Gastroesophageal sphincter (tissue), 4 donors: Measurements from ENCODE around the gene KCNK17. TPM values are rescaled to one million over a fixed set of nuclear protein-coding genes. Genes with fewer than 3 reads are reported as not detected.

ENCODE experiments used
- ATAC-seq: fragments of 150-250 bp; one replicate; pipeline ENCODE4 v1.9.1; 2016; ENCODE audit warnings: mild to moderate bottlenecking, moderate library complexity
- H3K27ac ChIP-seq, 4 donors: fragments of 200-600 bp; sonication (generic) in 3 of 4; 1 replicate in 3 of 4; 2 replicates in 1 of 4; pipeline ENCODE4 v1.5.1; 2016 to 2019
- H3K27me3 ChIP-seq: fragments of 200-600 bp; sonication (generic); one replicate; pipeline ENCODE4 v1.5.1; 2019
- H3K36me3 ChIP-seq, 2 donors: fragments of 200-600 bp; sonication (generic); one replicate each; pipeline ENCODE4 v1.5.1; 2019; ENCODE audit warnings: control low read depth in 1 of 2
- H3K4me1 ChIP-seq, 3 donors: fragments of 200-600 bp; sonication (generic); 1 replicate in 2 of 3; 2 replicates in 1 of 3; pipeline ENCODE4 v1.5.1; 2016 to 2019; ENCODE audit warnings: control low read depth in 2 of 3
- H3K4me3 ChIP-seq, 2 donors: fragments of 200-600 bp; sonication (generic); one replicate each; pipeline ENCODE4 v1.5.1; 2019; ENCODE audit warnings: mild to moderate bottlenecking in 1 of 2, moderate library complexity in 1 of 2
- H3K9me3 ChIP-seq, 3 donors: fragments of 200-600 bp; sonication (generic); one replicate each; pipeline ENCODE4 v1.5.1; 2017 to 2019; ENCODE audit warnings: control low read depth in 2 of 3
- CTCF ChIP-seq, 4 experiments: fragments of 200-600 bp in 2 of 4; fragments of 450-650 bp in 2 of 4; sonication (generic) in 1 of 4; IDR thresholded peaks; one replicate each; pipeline ENCODE4 v1.5.1; 2017 to 2019; ENCODE audit warnings: antibody characterized with exemption in 4 of 4, mild to moderate bottlenecking in 2 of 4, moderate library complexity in 2 of 4
- EP300 ChIP-seq: sonication (generic); formaldehyde crosslinking; IDR thresholded peaks from one replicate; pipeline ENCODE4 v1.6.1; 2017; ENCODE audit warnings: antibody characterized with exemption, mild to moderate bottlenecking
- POLR2A ChIP-seq, 2 donors: fragments of 450-650 bp; IDR thresholded peaks; one replicate each; pipeline ENCODE4 v1.6.1; 2017; ENCODE audit warnings: antibody characterized with exemption in 2 of 2, mild to moderate bottlenecking in 2 of 2, moderate library complexity in 1 of 2
- POLR2AphosphoS5 ChIP-seq: sonication (generic); formaldehyde crosslinking; IDR thresholded peaks from one replicate; pipeline ENCODE4 v1.6.1; 2017; ENCODE audit warnings: antibody characterized with exemption
- WGBS, 2 donors: methylation state at CpG; one replicate each; pipeline ENCODE4 v1.1.5; 2018; ENCODE audit warnings: low coverage in 1 of 2; 5-methylcytosine and 5-hydroxymethylcytosine counted together
- total RNA-seq, 4 donors: library from RNA; depleted of rRNA; stranded (reverse); fragments of >200 nt; gene quantifications; one replicate each; pipeline ENCODE4 v1.1.0, GENCODE V29; 2016

KCNK17 gene
- total RNA-seq, 4 donors from 2014 or later = 0.27 to 0.47 TPM; not detected in 2

GRCh38 chr6:39276379-39276995 is 37.7 kb downstream of the KCNK17 start:
- Histone ChIP-seq H3K9me3 (no peaks in the 10 kb centered on the region), H3K4me3 (no peak overlapping the region), H3K4me1 (no peaks in the 10 kb centered on the region), H3K27ac (no peak overlapping the region), H3K36me3 (no peaks in the 10 kb centered on the region), H3K27me3 (peaks cover 15% of the 10 kb centered on the region)
- no peak for ATAC-seq
- TF ChIP-seq POLR2A (IDR thresholded peaks at IDR 0.05) = no peak
- no peak for TF ChIP-seq CTCF (IDR thresholded peaks at IDR 0.05)
- TF ChIP-seq POLR2AphosphoS5 = no peak
- no peak for TF ChIP-seq EP300
- 76 to 82% methylated on average over 3 of the region's 3 CpGs for WGBS, 2 donors

DNA sequence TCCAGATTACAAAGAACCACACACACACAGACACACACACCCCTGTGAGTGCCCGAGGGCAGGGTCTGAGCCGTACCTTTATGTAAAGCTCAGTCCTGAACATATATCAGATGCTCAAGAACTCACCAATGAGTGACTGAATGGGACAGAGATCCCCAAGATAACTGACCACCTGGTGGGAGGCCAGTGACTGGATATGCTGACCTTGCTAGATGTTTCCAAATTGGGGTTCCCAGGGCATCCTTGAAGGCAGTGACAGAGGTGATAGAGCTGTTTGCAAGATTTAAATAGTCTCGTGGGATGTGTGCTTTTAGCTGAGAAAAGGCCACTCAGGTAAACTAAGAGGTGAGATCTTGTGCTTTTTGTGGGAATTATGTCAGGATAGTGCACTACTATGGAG is 39.3 kb downstream of the KCNK17 start:
- Histone ChIP-seq H3K27me3 (peaks cover 3% of the 10 kb centered on the region), H3K9me3 (no peaks in the 10 kb centered on the region), H3K4me3 (no peak overlapping the region), H3K36me3 (no peaks in the 10 kb centered on the region), H3K4me1 (no peaks in the 10 kb centered on the region), H3K27ac (no peak overlapping the region)
- no peak for ATAC-seq
- WGBS, 2 donors = 50 to 82% methylated on average over 1 to 3 of the region's 3 CpGs
- TF ChIP-seq POLR2AphosphoS5 = no peak
- TF ChIP-seq EP300 = no peak
- TF ChIP-seq POLR2A (IDR thresholded peaks at IDR 0.05) = no peak
- no peak for TF ChIP-seq CTCF (IDR thresholded peaks at IDR 0.05)

- ATAC-seq = no peak
- Histone ChIP-seq H3K27ac (no peak overlapping the region), H3K36me3 (no peaks in the 10 kb centered on the region), H3K4me1 (no peaks in the 10 kb centered on the region), H3K4me3 (no peak overlapping the region), H3K9me3 (no peaks in the 10 kb centered on the region), H3K27me3 (no peaks in the 10 kb centered on the region)
- TF ChIP-seq POLR2AphosphoS5 (no peak), POLR2A (IDR thresholded peaks at IDR 0.05) (no peak), CTCF (IDR thresholded peaks at IDR 0.05) (no peak), EP300 (no peak)
- WGBS, 2 donors = 39 to 44% methylated on average over 2 to 3 of the region's 4 CpGs
These were observed 39.7 kb downstream of the KCNK17 start for GRCh38 chr6:39274471-39274870.

DNA sequence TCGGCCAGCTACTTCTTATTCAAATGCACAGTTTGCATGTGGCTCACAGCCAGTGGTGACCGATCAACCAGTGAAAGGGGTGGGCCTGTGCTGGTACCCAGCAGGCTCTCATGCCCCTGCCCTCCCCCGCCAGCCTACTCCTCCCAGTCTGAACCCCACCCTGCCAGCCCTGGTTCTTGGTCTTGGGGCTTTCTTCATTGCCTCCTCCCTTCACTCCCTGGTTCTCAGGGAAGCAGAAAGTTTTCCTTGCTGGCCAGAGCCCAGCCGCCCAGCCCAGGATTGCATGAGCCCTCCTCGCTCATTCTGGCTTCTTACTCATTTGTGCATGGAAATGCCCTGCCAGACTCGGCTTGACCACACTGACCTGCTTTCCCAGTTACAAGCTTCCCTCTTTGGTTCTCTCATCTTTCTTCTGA is 40.8 kb downstream of the KCNK17 start:
- H3K36me3 ChIP-seq = no peaks in the 10 kb centered on the region
- no peaks in the 10 kb centered on the region for H3K9me3 ChIP-seq
- 43 to 62% methylated on average over 5 to 6 of the region's 6 CpGs for WGBS, 2 donors
- ATAC-seq = peak; percentile 36
- no peak overlapping the region for H3K4me3 ChIP-seq
- no peaks in the 10 kb centered on the region for H3K4me1 ChIP-seq
- TF ChIP-seq CTCF (IDR thresholded peaks at IDR 0.05) (no peak), POLR2A (IDR thresholded peaks at IDR 0.05) (no peak), POLR2AphosphoS5 (no peak), EP300 (no peak)
- no peaks in the 10 kb centered on the region for H3K27me3 ChIP-seq
- H3K27ac ChIP-seq = no peak overlapping the region

GRCh38 chr6:39269961-39270360 is 44.3 kb downstream of the KCNK17 start:
- 88 to 92% methylated on average over 1 of the region's 1 CpG for WGBS, 2 donors
- no peak for ATAC-seq
- Histone ChIP-seq H3K4me3 (no peak overlapping the region), H3K27ac (no peak overlapping the region), H3K36me3 (no peaks in the 10 kb centered on the region), H3K9me3 (no peaks in the 10 kb centered on the region), H3K27me3 (no peaks in the 10 kb centered on the region), H3K4me1 (no peaks in the 10 kb centered on the region)
- TF ChIP-seq CTCF (IDR thresholded peaks at IDR 0.05) (no peak), POLR2A (IDR thresholded peaks at IDR 0.05) (no peak), POLR2AphosphoS5 (no peak), EP300 (no peak)
